Measurements from ENCODE around the gene NRG3. TPM values are rescaled to one million over a fixed set of nuclear protein-coding genes. Genes with fewer than 3 reads are reported as not detected.

NRG3 gene
- total and polyA plus RNA-seq, 2 of the 8 experiments (the other 6 are each of a cell fraction or from before 2014, with no cell fraction given): 4.2 to 5.0 TPM

- FAIRE-seq (no peak), DNase-seq (ENCODE audit: low read depth in 1 of 2, low spot score in 2 of 2) (no peak)
- no peak overlapping the region for H3K18ac ChIP-seq (ENCODE audit: extremely low read depth, low read length)
- H2BK15ac ChIP-seq (ENCODE audit: low read length): no peak overlapping the region
- no peak overlapping the region for H2BK120ac ChIP-seq (replicated peaks; ENCODE audit: low read depth, low read length)
- H2BK5ac ChIP-seq (ENCODE audit: low read depth, low read length): no peak overlapping the region
- H3K23me2 ChIP-seq (ENCODE audit: low read depth, low read length): no peaks in the 10 kb centered on the region
- WGBS, 2 experiments (ENCODE audit: extremely low coverage in 1 of 2, insufficient coverage in 1 of 2, insufficient read length in 1 of 2, insufficient replicate concordance in 2 of 2, low coverage in 1 of 2, low lambda C conversion rate in 2 of 2, missing lambda C conversion rate in 1 of 2): 38% methylated on average over 1 of the region's 1 CpG; no CpG with 5 or more reads in 1 of the 2 experiments
- H2AK5ac ChIP-seq (ENCODE audit: low read depth, low read length): no peak overlapping the region
- H3K79me1 ChIP-seq (ENCODE audit: low read depth, low read length): no peaks in the 10 kb centered on the region
- TF ChIP-seq SP4 (IDR thresholded peaks at IDR 0.05; ENCODE audit: low read length) (no peak), BCL11A (IDR thresholded peaks at IDR 0.05; ENCODE audit: low read depth in 2 of 2, low read length in 2 of 2) (no peak), TCF12 (IDR thresholded peaks at IDR 0.05; ENCODE audit: low read depth, low read length) (0 out of 2 replicates have a peak, but pooled peaks have one; percentile 42), ZNF274 (IDR thresholded peaks at IDR 0.05; ENCODE audit: borderline replicate concordance, extremely low read depth, low read length) (no peak), BACH1 (IDR thresholded peaks at IDR 0.05; ENCODE audit: low read length) (no peak)
- TF ChIP-seq, protein P1, sequence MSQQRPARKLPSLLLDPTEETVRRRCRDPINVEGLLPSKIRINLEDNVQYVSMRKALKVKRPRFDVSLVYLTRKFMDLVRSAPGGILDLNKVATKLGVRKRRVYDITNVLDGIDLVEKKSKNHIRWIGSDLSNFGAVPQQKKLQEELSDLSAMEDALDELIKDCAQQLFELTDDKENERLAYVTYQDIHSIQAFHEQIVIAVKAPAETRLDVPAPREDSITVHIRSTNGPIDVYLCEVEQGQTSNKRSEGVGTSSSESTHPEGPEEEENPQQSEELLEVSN (IDR thresholded peaks at IDR 0.05): no peak
- H3K9ac ChIP-seq (replicated peaks in 1 of 4; ENCODE audit: extremely low read depth in 1 of 4, low read depth in 3 of 4, low read length in 3 of 4): no peak overlapping the region
- no peak overlapping the region for H3K27ac ChIP-seq (ENCODE audit: low read depth, low read length)
- no peak overlapping the region for H2BK12ac ChIP-seq (ENCODE audit: low read depth, low read length)
- no peaks in the 10 kb centered on the region for H3K79me2 ChIP-seq (ENCODE audit: control insufficient read depth in 1 of 2, insufficient read depth in 2 of 2, low read length in 2 of 2)
- H3K36me3 ChIP-seq (ENCODE audit: control insufficient read depth in 2 of 4, insufficient read depth in 4 of 4, low read length in 3 of 4): no peaks in the 10 kb centered on the region
- H4K91ac ChIP-seq (replicated peaks; ENCODE audit: insufficient read length, low read length): peak overlapping the region; percentile 49
- no peaks in the 10 kb centered on the region for H4K20me1 ChIP-seq (replicated peaks in 1 of 2; ENCODE audit: control insufficient read depth in 1 of 2, insufficient read depth in 2 of 2, low read length in 2 of 2)
- POLR2A ChIA-PET (ENCODE audit: partially characterized antibody): interaction anchor here (0.6 kb wide), 1 partner anchor 135 kb away, joined by 3 read pairs; no protein-coding TSS in a partner anchor
- no peak overlapping the region for H3K14ac ChIP-seq (ENCODE audit: insufficient read length)
- H3K4ac ChIP-seq (replicated peaks; ENCODE audit: insufficient read length, low read depth, low read length): no peak overlapping the region
- H3K9me3 ChIP-seq (ENCODE audit: insufficient read depth in 2 of 2, low read depth in 1 of 2, low read length in 1 of 2): peaks cover 0 to 5% of the 10 kb centered on the region in 2 experiments; a peak in 2 of 4 replicates
- no peak overlapping the region for H3K23ac ChIP-seq (ENCODE audit: insufficient read length)
- H2BK20ac ChIP-seq (ENCODE audit: low read length): no peak overlapping the region
- no peak overlapping the region for H4K8ac ChIP-seq (ENCODE audit: extremely low read depth, insufficient read depth, low read length)
- H3K27me3 ChIP-seq (replicated peaks in 1 of 4; ENCODE audit: control insufficient read depth in 3 of 4, extremely low read depth in 1 of 4, insufficient read depth in 3 of 4, low read length in 3 of 4): no peaks in the 10 kb centered on the region
- H2AFZ ChIP-seq (ENCODE audit: low read length): no peak overlapping the region
- H3K56ac ChIP-seq (replicated peaks; ENCODE audit: insufficient read length, low read depth, low read length): no peak overlapping the region
- no peak overlapping the region for H3K4me3 ChIP-seq (ENCODE audit: extremely low read depth in 1 of 4, insufficient read depth in 2 of 4, low read depth in 3 of 4, low read length in 4 of 4)
- CTCF ChIA-PET (ENCODE audit: partially characterized antibody): no interaction called here
- H4K5ac ChIP-seq (ENCODE audit: insufficient read length, low read depth, low read length): no peak overlapping the region
- peaks cover 0 to 16% (median 2%) of the 10 kb centered on the region in 4 experiments; a peak in 4 of 7 replicates for H3K4me1 ChIP-seq (replicated peaks in 1 of 4; ENCODE audit: control insufficient read depth in 3 of 4, insufficient read depth in 4 of 4, low read length in 3 of 4)
- peak overlapping the region in 1 of 2 experiments; percentile 35; a peak in 1 of 4 replicates for H3K4me2 ChIP-seq (ENCODE audit: insufficient read depth in 1 of 2, low read depth in 2 of 2, low read length in 2 of 2)
Observed at GRCh38 chr10:82759050-82759449, 884.1 kb downstream of the NRG3 start.
